Panc1 (cell line): ENCODE data around the gene ARL4A. TPM values are rescaled to one million over a fixed set of nuclear protein-coding genes. Genes with fewer than 3 reads are reported as not detected.

Experiments
- ATAC-seq: fragments of 200-7000 bp; cut with Tn5 transposase; 2 replicates; pipeline ENCODE4 v1.9.1; 2020; ENCODE audit warnings: mild to moderate bottlenecking, moderate library complexity
- BruUV-seq: library from RNA; stranded (reverse); fragments of 400-500 nt; replicated peaks from 2 replicates; lab custom pipeline; 2021; lab: Mats Ljungman, UMichigan
- CTCF ChIA-PET: fragments of 300-600 bp; sonication (Branson Sonifier 250); formaldehyde crosslinking; loops from one replicate; lab custom pipeline; 2022; ENCODE audit warnings: antibody characterized with exemption; lab: Charles Lee
- POLR2A ChIA-PET: fragments of 300-600 bp; sonication (Branson Sonifier 250); formaldehyde crosslinking; loops from one replicate; lab custom pipeline; 2022; ENCODE audit warnings: antibody characterized with exemption; lab: Charles Lee
- DNase-seq: peaks from one replicate; pipeline ENCODE4 v3.0.0-alpha.2; 2010; ENCODE audit warnings: low read depth, low spot score
- H3K27ac ChIP-seq: 2 replicates; pipeline ENCODE4 v1.5.1; 2011; ENCODE audit warnings: mild to moderate bottlenecking, low read length, inconsistent platforms
- H3K27me3 ChIP-seq: fragments of 200-500 bp; sonication (Bioruptor generic); 2 replicates; pipeline ENCODE4 v1.6.0; 2014; ENCODE audit warnings: low read length, inconsistent platforms; ENCODE audit not compliant: control insufficient read depth, insufficient read depth
- H3K36me3 ChIP-seq: fragments of 200-500 bp; sonication (Bioruptor generic); 2 replicates; pipeline ENCODE4 v1.5.1; 2014; ENCODE audit warnings: inconsistent platforms, mild to moderate bottlenecking, low read length, moderate library complexity; ENCODE audit not compliant: control insufficient read depth, insufficient read depth
- H3K4me1 ChIP-seq: 2 replicates; pipeline ENCODE4 v1.5.1; 2011; ENCODE audit warnings: inconsistent platforms, mild to moderate bottlenecking, low read length, moderate library complexity; ENCODE audit not compliant: control insufficient read depth, insufficient read depth
- H3K4me3 ChIP-seq, 2 experiments: 2 replicates each; pipeline ENCODE4 v1.5.1; 2011 to 2012; ENCODE audit warnings: low read depth in 2 of 2, low read length in 2 of 2, mild to moderate bottlenecking in 2 of 2, inconsistent platforms in 1 of 2, moderate library complexity in 1 of 2
- H3K9me3 ChIP-seq: fragments of 200-500 bp; sonication (Bioruptor generic); 2 replicates; pipeline ENCODE4 v1.5.1; 2014; ENCODE audit warnings: low read depth, mild to moderate bottlenecking, inconsistent platforms, low read length, moderate library complexity; ENCODE audit not compliant: control insufficient read depth, insufficient read depth
- CTCF ChIP-seq: fragments of 450-650 bp; IDR thresholded peaks from 2 replicates; pipeline ENCODE4 v1.5.1; 2017; ENCODE audit warnings: mild to moderate bottlenecking
- POLR2AphosphoS5 ChIP-seq: IDR thresholded peaks from 2 replicates; pipeline ENCODE4 v1.6.1; 2012; ENCODE audit warnings: mild to moderate bottlenecking, low read depth, low read length, moderate library complexity
- SIN3A ChIP-seq: IDR thresholded peaks from 2 replicates; pipeline ENCODE4 v1.6.1; 2012; ENCODE audit warnings: low read depth, mild to moderate bottlenecking, low read length, moderate library complexity, borderline replicate concordance; ENCODE audit not compliant: insufficient read depth
- TCF7L2 ChIP-seq: IDR thresholded peaks from 2 replicates; pipeline ENCODE4 v1.6.1; 2011; ENCODE audit warnings: mild to moderate bottlenecking, low read depth, low read length, inconsistent platforms
- in situ Hi-C: cut with HindIII; loops from 2 replicates; pipeline ENCODE4 v1.10.0; 2016; ENCODE audit warnings: low sequenced_read_pairs, low pct_unique_long_range_greater_than_20kb
- intact Hi-C: fragments of 100-400 bp; cut with micrococcal nuclease; formaldehyde crosslinking; loops from one replicate; pipeline ENCODE4 v1.10.0; 2022; ENCODE audit not compliant: unreplicated experiment
- total RNA-seq: library from RNA; stranded (reverse); gene quantifications from one replicate; pipeline ENCODE4 v1.2.1, GENCODE V29; 2021; ENCODE audit not compliant: unreplicated experiment
- TF ChIP-seq, protein P1 (sequence below), 2 experiments: IDR thresholded peaks; 2 replicates each; pipeline ENCODE4 v1.6.1; 2011 to 2012; ENCODE audit warnings: low read depth in 2 of 2, control low read depth in 1 of 2, low read length in 1 of 2, mild to moderate bottlenecking in 1 of 2, moderate library complexity in 1 of 2; ENCODE audit not compliant: insufficient read depth in 1 of 2

The ARL4A gene
- total RNA-seq, 1 experiment from 2014 or later, result 37.4 TPM

DNA sequence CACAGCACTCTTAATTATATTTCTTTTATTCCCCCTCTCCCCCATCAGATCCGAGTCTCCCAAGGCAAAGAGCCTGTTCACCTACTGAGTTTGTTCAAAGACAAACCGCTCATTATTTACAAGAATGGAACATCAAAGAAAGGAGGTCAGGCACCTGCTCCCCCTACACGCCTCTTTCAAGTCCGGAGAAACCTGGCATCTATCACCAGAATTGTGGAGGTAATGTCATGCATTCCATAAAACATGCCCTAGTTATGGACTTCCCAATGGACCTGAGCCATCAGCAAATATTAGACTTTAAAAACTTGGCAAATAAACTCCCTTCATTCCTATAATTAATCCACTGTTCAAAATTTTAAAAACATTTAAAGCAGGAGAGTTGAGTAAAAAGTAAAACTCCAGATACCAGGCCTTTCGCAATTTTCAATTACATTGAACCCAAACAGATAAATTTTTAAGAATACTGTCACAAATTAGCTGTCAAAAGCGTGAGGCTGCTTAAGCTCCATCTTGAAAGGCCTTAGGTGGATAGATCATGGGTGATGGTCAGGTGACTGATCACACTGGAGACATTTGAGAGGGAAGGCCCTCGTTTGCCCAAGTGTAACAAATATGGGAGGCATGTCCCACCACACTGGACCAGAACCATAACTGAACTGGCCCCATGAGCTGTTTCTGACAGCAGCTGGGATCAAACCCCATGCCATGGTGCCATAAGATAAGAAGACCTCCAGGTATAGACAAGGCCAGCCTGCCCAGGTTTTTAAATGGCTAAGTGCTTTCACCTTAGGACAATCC lies 46.9 kb upstream of the ARL4A start:
- POLR2A ChIA-PET, result no interaction called here

DNA sequence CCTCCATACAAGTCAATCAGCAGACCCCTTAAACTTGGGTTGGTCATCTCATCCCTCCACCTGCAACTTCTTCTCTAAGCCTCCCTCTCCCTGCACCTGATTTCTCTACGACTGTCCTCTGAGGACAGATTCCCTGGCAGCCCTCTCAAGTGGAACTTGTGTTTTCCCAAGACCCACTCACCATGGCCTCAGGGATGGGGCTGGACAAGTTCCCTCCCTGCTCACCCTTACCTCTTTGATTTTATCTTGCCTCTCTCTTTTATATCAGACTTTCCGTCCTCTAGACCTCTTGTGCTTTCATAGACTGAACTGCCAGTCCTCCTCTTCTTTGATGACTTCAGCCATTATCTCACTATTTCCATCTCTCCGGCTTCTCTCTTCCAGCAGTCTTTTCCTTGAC lies 46.2 kb upstream of the ARL4A start:
- intact Hi-C loops (no loop called here), in situ Hi-C loops (no loop called here)
- Histone ChIP-seq H3K4me1 (no peaks in the 10 kb centered on the region; the same call in 1 of the 2 replicates), H3K36me3 (no peaks in the 10 kb centered on the region), H3K4me3 (no peak overlapping the region), H3K9me3 (no peaks in the 10 kb centered on the region), H3K27ac (no peak overlapping the region), H3K27me3 (peaks cover 3% of the 10 kb centered on the region; the same call in 1 of the 2 replicates)
- DNase-seq (no peak), ATAC-seq (no peak)
- ChIA-PET POLR2A (no interaction called here), CTCF (no interaction called here)
- no TSS peak for BruUV-seq
- TF ChIP-seq SIN3A (no peak), CTCF (no peak), POLR2AphosphoS5 (no peak), TCF7L2 (no peak)
- TF ChIP-seq, protein P1, sequence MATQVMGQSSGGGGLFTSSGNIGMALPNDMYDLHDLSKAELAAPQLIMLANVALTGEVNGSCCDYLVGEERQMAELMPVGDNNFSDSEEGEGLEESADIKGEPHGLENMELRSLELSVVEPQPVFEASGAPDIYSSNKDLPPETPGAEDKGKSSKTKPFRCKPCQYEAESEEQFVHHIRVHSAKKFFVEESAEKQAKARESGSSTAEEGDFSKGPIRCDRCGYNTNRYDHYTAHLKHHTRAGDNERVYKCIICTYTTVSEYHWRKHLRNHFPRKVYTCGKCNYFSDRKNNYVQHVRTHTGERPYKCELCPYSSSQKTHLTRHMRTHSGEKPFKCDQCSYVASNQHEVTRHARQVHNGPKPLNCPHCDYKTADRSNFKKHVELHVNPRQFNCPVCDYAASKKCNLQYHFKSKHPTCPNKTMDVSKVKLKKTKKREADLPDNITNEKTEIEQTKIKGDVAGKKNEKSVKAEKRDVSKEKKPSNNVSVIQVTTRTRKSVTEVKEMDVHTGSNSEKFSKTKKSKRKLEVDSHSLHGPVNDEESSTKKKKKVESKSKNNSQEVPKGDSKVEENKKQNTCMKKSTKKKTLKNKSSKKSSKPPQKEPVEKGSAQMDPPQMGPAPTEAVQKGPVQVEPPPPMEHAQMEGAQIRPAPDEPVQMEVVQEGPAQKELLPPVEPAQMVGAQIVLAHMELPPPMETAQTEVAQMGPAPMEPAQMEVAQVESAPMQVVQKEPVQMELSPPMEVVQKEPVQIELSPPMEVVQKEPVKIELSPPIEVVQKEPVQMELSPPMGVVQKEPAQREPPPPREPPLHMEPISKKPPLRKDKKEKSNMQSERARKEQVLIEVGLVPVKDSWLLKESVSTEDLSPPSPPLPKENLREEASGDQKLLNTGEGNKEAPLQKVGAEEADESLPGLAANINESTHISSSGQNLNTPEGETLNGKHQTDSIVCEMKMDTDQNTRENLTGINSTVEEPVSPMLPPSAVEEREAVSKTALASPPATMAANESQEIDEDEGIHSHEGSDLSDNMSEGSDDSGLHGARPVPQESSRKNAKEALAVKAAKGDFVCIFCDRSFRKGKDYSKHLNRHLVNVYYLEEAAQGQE (IDR thresholded peaks at IDR 0.05; ENCODE audit: insufficient read depth in 1 of 2, low read depth in 2 of 2, low read length in 1 of 2), result no peak

More for the DNA sequence above, 46.9 kb upstream of the ARL4A start:
- TF ChIP-seq, protein P1 (IDR thresholded peaks at IDR 0.05; ENCODE audit: insufficient read depth in 1 of 2, low read depth in 2 of 2, low read length in 1 of 2), result no peak
- TF ChIP-seq SIN3A (no peak), CTCF (no peak), POLR2AphosphoS5 (no peak), TCF7L2 (no peak)
- H3K9me3 ChIP-seq, result no peaks in the 10 kb centered on the region
- H3K4me1 ChIP-seq, result no peaks in the 10 kb centered on the region; the same call in 1 of the 2 replicates
- ATAC-seq, result no peak
- in situ Hi-C loops (no loop called here), intact Hi-C loops (no loop called here)
- no peak overlapping the region for H3K4me3 ChIP-seq
- BruUV-seq, result no TSS peak
- H3K27me3 ChIP-seq, result peaks cover 3% of the 10 kb centered on the region; the same call in 1 of the 2 replicates
- H3K36me3 ChIP-seq, result no peaks in the 10 kb centered on the region
- DNase-seq, result no peak
- CTCF ChIA-PET, result interaction anchor here (0.6 kb wide), 1 partner anchor 157 kb away, joined by 3 read pairs; no protein-coding TSS in a partner anchor
- H3K27ac ChIP-seq, result no peak overlapping the region
